HEK293 (cell line): Measurements from ENCODE around the gene SFXN4.

Experiments
- GLIS1 ChIP-seq: fragments of 450-650 bp; formaldehyde crosslinking; IDR thresholded peaks from 2 replicates; pipeline ENCODE4 v1.5.1; 2016; ENCODE audit warnings: missing biosample characterization, missing genetic modification characterization
- HIC1 ChIP-seq: fragments of 450-650 bp; formaldehyde crosslinking; IDR thresholded peaks from 2 replicates; pipeline ENCODE4 v1.5.1; 2016; ENCODE audit warnings: missing biosample characterization, missing genetic modification characterization
- REPIN1 ChIP-seq: fragments of 450-650 bp; formaldehyde crosslinking; IDR thresholded peaks from 2 replicates; pipeline ENCODE4 v1.5.1; 2017; ENCODE audit warnings: missing biosample characterization, missing genetic modification characterization, low read depth
- SETDB1 ChIP-seq: IDR thresholded peaks from one replicate; pipeline ENCODE4 v1.6.1; 2017; ENCODE audit warnings: mild to moderate bottlenecking, low read length, moderate library complexity, mixed read lengths; ENCODE audit not compliant: insufficient read length
- TCF7L2 ChIP-seq: IDR thresholded peaks from 2 replicates; pipeline ENCODE4 v1.6.1; 2011; ENCODE audit warnings: low read depth, mild to moderate bottlenecking, inconsistent platforms, low read length, moderate library complexity, borderline replicate concordance
- WT1 ChIP-seq: fragments of 450-650 bp; formaldehyde crosslinking; IDR thresholded peaks from 2 replicates; pipeline ENCODE4 v1.5.1; 2016; ENCODE audit warnings: missing biosample characterization, missing genetic modification characterization
- YY1 ChIP-seq: fragments of 450-650 bp; formaldehyde crosslinking; IDR thresholded peaks from 2 replicates; pipeline ENCODE4 v1.5.1; 2018; ENCODE audit warnings: missing biosample characterization, missing genetic modification characterization
- ZBTB11 ChIP-seq: fragments of 450-650 bp; formaldehyde crosslinking; conservative IDR thresholded peaks from 2 replicates; pipeline ENCODE4 v1.5.1; 2016; ENCODE audit warnings: low read depth, missing biosample characterization, missing genetic modification characterization
- ZBTB17 ChIP-seq: fragments of 450-650 bp; formaldehyde crosslinking; IDR thresholded peaks from 2 replicates; pipeline ENCODE4 v1.5.1; 2016; ENCODE audit warnings: missing biosample characterization, missing genetic modification characterization
- ZBTB21 ChIP-seq: fragments of 450-650 bp; formaldehyde crosslinking; IDR thresholded peaks from 2 replicates; pipeline ENCODE4 v1.5.1; 2017; ENCODE audit warnings: missing biosample characterization, missing genetic modification characterization
- ZNF112 ChIP-seq: fragments of 450-650 bp; formaldehyde crosslinking; IDR thresholded peaks from 2 replicates; pipeline ENCODE4 v1.5.0; 2017; ENCODE audit warnings: missing biosample characterization, missing genetic modification characterization
- ZNF121 ChIP-seq: fragments of 450-650 bp; formaldehyde crosslinking; IDR thresholded peaks from 2 replicates; pipeline ENCODE4 v1.5.1; 2016; ENCODE audit warnings: missing biosample characterization, missing genetic modification characterization
- ZNF133 ChIP-seq: fragments of 450-650 bp; formaldehyde crosslinking; IDR thresholded peaks from 2 replicates; pipeline ENCODE4 v1.5.1; 2016; ENCODE audit warnings: missing biosample characterization, missing genetic modification characterization
- ZNF16 ChIP-seq: fragments of 450-650 bp; formaldehyde crosslinking; IDR thresholded peaks from 2 replicates; pipeline ENCODE4 v1.5.1; 2016; ENCODE audit warnings: low read depth, missing biosample characterization, missing genetic modification characterization
- ZNF19 ChIP-seq: fragments of 450-650 bp; formaldehyde crosslinking; IDR thresholded peaks from 2 replicates; pipeline ENCODE4; 2016; ENCODE audit warnings: missing biosample characterization, missing genetic modification characterization, low read depth
- ZNF202 ChIP-seq: fragments of 450-650 bp; formaldehyde crosslinking; IDR thresholded peaks from 2 replicates; pipeline ENCODE4 v1.5.1; 2016; ENCODE audit warnings: missing biosample characterization, missing genetic modification characterization, borderline replicate concordance
- ZNF223 ChIP-seq: fragments of 450-650 bp; formaldehyde crosslinking; IDR thresholded peaks from 2 replicates; pipeline ENCODE4 v1.5.1; 2016; ENCODE audit warnings: missing biosample characterization, missing genetic modification characterization
- ZNF23 ChIP-seq: fragments of 450-650 bp; formaldehyde crosslinking; IDR thresholded peaks from 2 replicates; pipeline ENCODE4 v1.5.1; 2016; ENCODE audit warnings: missing biosample characterization, missing genetic modification characterization, borderline replicate concordance
- ZNF266 ChIP-seq: fragments of 450-650 bp; formaldehyde crosslinking; IDR thresholded peaks from 2 replicates; pipeline ENCODE4 v1.5.1; 2016; ENCODE audit warnings: missing biosample characterization, missing genetic modification characterization, low read depth
- ZNF302 ChIP-seq: fragments of 450-650 bp; formaldehyde crosslinking; IDR thresholded peaks from 2 replicates; pipeline ENCODE4 v1.5.1; 2016; ENCODE audit warnings: missing biosample characterization, missing genetic modification characterization, low read depth
- ZNF324 ChIP-seq: fragments of 450-650 bp; formaldehyde crosslinking; IDR thresholded peaks from 2 replicates; pipeline ENCODE4 v1.5.1; 2016; ENCODE audit warnings: missing biosample characterization, missing genetic modification characterization
- ZNF335 ChIP-seq: fragments of 450-650 bp; formaldehyde crosslinking; conservative IDR thresholded peaks from 2 replicates; pipeline ENCODE4 v1.5.1; 2016; ENCODE audit warnings: missing biosample characterization, missing genetic modification characterization
- ZNF350 ChIP-seq: fragments of 450-650 bp; formaldehyde crosslinking; IDR thresholded peaks from 2 replicates; pipeline ENCODE4 v1.5.0; 2017; ENCODE audit warnings: missing biosample characterization, mild to moderate bottlenecking, missing genetic modification characterization
- ZNF366 ChIP-seq: fragments of 450-650 bp; formaldehyde crosslinking; conservative IDR thresholded peaks from 2 replicates; pipeline ENCODE4 v1.5.1; 2016; ENCODE audit warnings: missing biosample characterization, missing genetic modification characterization
- ZNF510 ChIP-seq: fragments of 450-650 bp; formaldehyde crosslinking; IDR thresholded peaks from 2 replicates; pipeline ENCODE4 v1.5.1; 2018; ENCODE audit warnings: mild to moderate bottlenecking, missing genetic modification characterization, missing biosample characterization; ENCODE audit not compliant: insufficient replicate concordance
- ZNF549 ChIP-seq: fragments of 450-650 bp; IDR thresholded peaks from 2 replicates; pipeline ENCODE4 v1.5.1; 2018; ENCODE audit warnings: missing biosample characterization, missing genetic modification characterization, mild to moderate bottlenecking, inconsistent platforms, moderate library complexity
- ZNF555 ChIP-seq: fragments of 450-650 bp; formaldehyde crosslinking; conservative IDR thresholded peaks from 2 replicates; pipeline ENCODE4 v1.5.1; 2017; ENCODE audit warnings: missing biosample characterization, mild to moderate bottlenecking, missing genetic modification characterization, inconsistent platforms
- ZNF596 ChIP-seq: fragments of 450-650 bp; IDR thresholded peaks from 2 replicates; pipeline ENCODE4 v1.5.0; 2018; ENCODE audit warnings: missing biosample characterization, mild to moderate bottlenecking, missing genetic modification characterization, moderate library complexity
- ZNF623 ChIP-seq: fragments of 450-650 bp; formaldehyde crosslinking; IDR thresholded peaks from 2 replicates; pipeline ENCODE4 v1.5.1; 2016; ENCODE audit warnings: missing biosample characterization, missing genetic modification characterization
- ZNF629 ChIP-seq: fragments of 450-650 bp; formaldehyde crosslinking; IDR thresholded peaks from 2 replicates; pipeline ENCODE4 v1.5.1; 2017; ENCODE audit warnings: missing biosample characterization, missing genetic modification characterization
- ZNF776 ChIP-seq: fragments of 450-650 bp; formaldehyde crosslinking; IDR thresholded peaks from 2 replicates; pipeline ENCODE4 v1.5.0; 2017; ENCODE audit warnings: missing biosample characterization, missing genetic modification characterization, borderline replicate concordance
- ZNF837 ChIP-seq: fragments of 450-650 bp; formaldehyde crosslinking; IDR thresholded peaks from 2 replicates; pipeline ENCODE4 v1.5.1; 2016; ENCODE audit warnings: missing biosample characterization, missing genetic modification characterization
- ZSCAN23 ChIP-seq: fragments of 450-650 bp; formaldehyde crosslinking; IDR thresholded peaks from 2 replicates; pipeline ENCODE4 v1.5.1; 2016; ENCODE audit warnings: missing biosample characterization, missing genetic modification characterization
- TF ChIP-seq, protein P1 (sequence below): fragments of 450-650 bp; formaldehyde crosslinking; IDR thresholded peaks from 2 replicates; pipeline ENCODE4 v1.5.1; 2016; ENCODE audit warnings: missing biosample characterization, missing genetic modification characterization

SFXN4 gene

GRCh38 chr10:119165171-119166117, at the start of gene SFXN4 (continued):
- TF ChIP-seq ZBTB11 (tag by site-specific recombination) (peak; percentile 74), SETDB1 (no peak), ZSCAN23 (tag by site-specific recombination) (no peak), ZBTB17 (tag by site-specific recombination) (peak; percentile 86), ZNF302 (tag by site-specific recombination) (no peak), ZNF19 (no peak), ZNF555 (tag by site-specific recombination) (no peak), ZNF121 (tag by site-specific recombination) (no peak), ZNF223 (no peak), ZNF510 (no peak), ZNF629 (tag by site-specific recombination) (peak; percentile 45; the same call in 1 of the 2 replicates), REPIN1 (tag by site-specific recombination) (no peak), ZNF350 (tag by site-specific recombination) (no peak), ZNF776 (no peak), GLIS1 (tag by site-specific recombination) (peak; percentile 70), ZNF324 (no peak), ZNF112 (tag by site-specific recombination) (no peak), ZNF596 (tag by site-specific recombination) (no peak), TCF7L2 (no peak), HIC1 (tag by site-specific recombination) (peak; percentile 83), ZNF266 (no peak), ZNF23 (no peak), ZBTB21 (tag by site-specific recombination) (no peak), ZNF837 (tag by site-specific recombination) (no peak), ZNF16 (tag by site-specific recombination) (no peak), ZNF133 (no peak), YY1 (tag by site-specific recombination) (peak; percentile 53; the same call in 1 of the 2 replicates), ZNF366 (0 out of 2 replicates have a peak, but pooled peaks have one; percentile 25), ZNF549 (tag by site-specific recombination) (no peak), ZNF335 (tag by site-specific recombination) (peak; percentile 79), WT1 (tag by site-specific recombination) (peak; percentile 17; the same call in 1 of the 2 replicates), ZNF623 (tag by site-specific recombination) (no peak), ZNF202 (no peak)
- TF ChIP-seq, protein P1, sequence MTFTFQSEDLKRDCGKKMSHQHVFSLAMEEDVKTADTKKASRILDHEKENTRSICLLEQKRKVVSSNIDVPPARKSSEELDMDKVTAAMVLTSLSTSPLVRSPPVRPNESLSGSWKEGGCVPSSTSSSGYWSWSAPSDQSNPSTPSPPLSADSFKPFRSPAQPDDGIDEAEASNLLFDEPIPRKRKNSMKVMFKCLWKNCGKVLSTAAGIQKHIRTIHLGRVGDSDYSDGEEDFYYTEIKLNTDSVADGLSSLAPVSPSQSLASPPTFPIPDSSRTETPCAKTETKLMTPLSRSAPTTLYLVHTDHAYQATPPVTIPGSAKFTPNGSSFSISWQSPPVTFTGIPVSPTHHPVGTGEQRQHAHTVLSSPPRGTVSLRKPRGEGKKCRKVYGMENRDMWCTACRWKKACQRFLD (tag by site-specific recombination), result no peak
